Mesenchymal stem cell (in vitro differentiated cells and primary cell): Measurements from ENCODE around the gene MCRIP2.
A peak's percentile ranks its signal among the peaks of the same experiment; 100 is the strongest.

Source experiments
- DNase-seq: peaks from one replicate; pipeline ENCODE4 v3.0.0-alpha.2; 2013
- H2AFZ ChIP-seq: one replicate; pipeline ENCODE4 v1.6.1; 2013; ENCODE audit warnings: low read depth, mild to moderate bottlenecking, control low read depth, inconsistent platforms, low read length, moderate library complexity
- H2AK5ac ChIP-seq: 2 replicates; pipeline ENCODE4 v1.6.1; 2013; ENCODE audit warnings: low read length, moderate library complexity, mild to moderate bottlenecking, inconsistent platforms; ENCODE audit not compliant: severe bottlenecking
- H2BK120ac ChIP-seq: one replicate; pipeline ENCODE4 v1.6.1; 2013; ENCODE audit warnings: low read depth, mild to moderate bottlenecking, inconsistent platforms, low read length, moderate library complexity
- H2BK12ac ChIP-seq, 2 experiments: one replicate each; pipeline ENCODE4 v1.6.1; 2013; ENCODE audit warnings: inconsistent platforms in 2 of 2, low read length in 2 of 2, mild to moderate bottlenecking in 2 of 2, moderate library complexity in 2 of 2, control low read depth in 1 of 2
- H2BK15ac ChIP-seq: one replicate; pipeline ENCODE4 v1.6.1; 2013; ENCODE audit warnings: mild to moderate bottlenecking, low read depth, inconsistent platforms; ENCODE audit not compliant: poor library complexity, severe bottlenecking
- H2BK5ac ChIP-seq: 2 replicates; pipeline ENCODE4 v1.6.1; 2013; ENCODE audit warnings: low read depth, mild to moderate bottlenecking, low read length, control low read depth, inconsistent platforms; ENCODE audit not compliant: poor library complexity, severe bottlenecking
- H3K14ac ChIP-seq, 2 experiments: one replicate each; pipeline ENCODE4 v1.6.1; 2013; ENCODE audit warnings: inconsistent platforms in 2 of 2, low read length in 2 of 2, control low read depth in 1 of 2, mild to moderate bottlenecking in 1 of 2, moderate library complexity in 1 of 2
- H3K18ac ChIP-seq, 2 experiments: one replicate each; pipeline ENCODE4 v1.6.1; 2013; ENCODE audit warnings: inconsistent platforms in 2 of 2, low read length in 2 of 2, control low read depth in 1 of 2, low read depth in 1 of 2, mild to moderate bottlenecking in 1 of 2
- H3K23ac ChIP-seq, 2 experiments: one replicate each; pipeline ENCODE4 v1.6.1; 2013; ENCODE audit warnings: inconsistent platforms in 2 of 2, low read length in 2 of 2, mild to moderate bottlenecking in 2 of 2, moderate library complexity in 2 of 2, control low read depth in 1 of 2
- H3K27ac ChIP-seq: 2 replicates; pipeline ENCODE4 v1.5.1; 2013; ENCODE audit warnings: mild to moderate bottlenecking, moderate library complexity, low read length, control low read depth, inconsistent platforms; ENCODE audit not compliant: poor library complexity, severe bottlenecking
- H3K27me3 ChIP-seq, 2 experiments: 2 replicates each; pipeline versions ENCODE4 v1.6.1 to v1.7.0; 2013; ENCODE audit warnings: low read length in 2 of 2, mild to moderate bottlenecking in 2 of 2, moderate library complexity in 2 of 2, control low read depth in 1 of 2, inconsistent platforms in 1 of 2; ENCODE audit not compliant: control insufficient read depth in 1 of 2, insufficient read depth in 1 of 2
- H3K36me3 ChIP-seq, 2 experiments: 2 replicates each; pipeline versions ENCODE4 v1.6.1 to v1.7.0; 2013; ENCODE audit warnings: low read length in 2 of 2, control low read depth in 1 of 2, inconsistent platforms in 1 of 2, low read depth in 1 of 2, mild to moderate bottlenecking in 1 of 2; ENCODE audit not compliant: insufficient read depth in 2 of 2, control insufficient read depth in 1 of 2
- H3K4ac ChIP-seq, 2 experiments: one replicate each; pipeline ENCODE4 v1.6.1; 2013; ENCODE audit warnings: inconsistent platforms in 2 of 2, low read length in 2 of 2, mild to moderate bottlenecking in 2 of 2, moderate library complexity in 2 of 2, control low read depth in 1 of 2, low read depth in 1 of 2
- H3K4me1 ChIP-seq: 2 replicates; pipeline ENCODE4 v1.6.1; 2013; ENCODE audit warnings: low read depth, low read length, control low read depth; ENCODE audit not compliant: control insufficient read depth, insufficient read depth
- H3K4me2 ChIP-seq: 2 replicates; pipeline ENCODE4 v1.6.1; 2013; ENCODE audit warnings: low read length, mild to moderate bottlenecking, inconsistent platforms; ENCODE audit not compliant: poor library complexity, severe bottlenecking
- H3K4me3 ChIP-seq, 2 experiments: 2 replicates each; pipeline versions ENCODE4 v1.5.1 to v1.7.0; 2013; ENCODE audit warnings: low read length in 2 of 2, mild to moderate bottlenecking in 2 of 2, control low read depth in 1 of 2, low read depth in 1 of 2; ENCODE audit not compliant: insufficient read depth in 1 of 2
- H3K79me1 ChIP-seq: replicated peaks from 2 replicates; pipeline ENCODE4 v1.6.1; 2013; ENCODE audit warnings: mild to moderate bottlenecking, control low read depth, low read length, inconsistent platforms; ENCODE audit not compliant: poor library complexity, severe bottlenecking
- H3K9ac ChIP-seq: 2 replicates; pipeline ENCODE4 v1.7.0; 2013; ENCODE audit warnings: mild to moderate bottlenecking, low read length, moderate library complexity
- H3K9me3 ChIP-seq: 2 replicates; pipeline ENCODE4 v1.7.0; 2013; ENCODE audit warnings: mild to moderate bottlenecking, low read length; ENCODE audit not compliant: control insufficient read depth
- H4K8ac ChIP-seq: one replicate; pipeline ENCODE4 v1.6.1; 2013; ENCODE audit warnings: inconsistent platforms, mild to moderate bottlenecking, low read length, moderate library complexity
- H4K91ac ChIP-seq: one replicate; pipeline ENCODE4 v1.6.1; 2013; ENCODE audit warnings: mild to moderate bottlenecking, low read length, inconsistent platforms
- WGBS: methylation state at CpG from one replicate; pipeline ENCODE4 v1.1.7; 2013; ENCODE audit warnings: mixed read lengths; 5-methylcytosine and 5-hydroxymethylcytosine counted together

The MCRIP2 gene

DNA sequence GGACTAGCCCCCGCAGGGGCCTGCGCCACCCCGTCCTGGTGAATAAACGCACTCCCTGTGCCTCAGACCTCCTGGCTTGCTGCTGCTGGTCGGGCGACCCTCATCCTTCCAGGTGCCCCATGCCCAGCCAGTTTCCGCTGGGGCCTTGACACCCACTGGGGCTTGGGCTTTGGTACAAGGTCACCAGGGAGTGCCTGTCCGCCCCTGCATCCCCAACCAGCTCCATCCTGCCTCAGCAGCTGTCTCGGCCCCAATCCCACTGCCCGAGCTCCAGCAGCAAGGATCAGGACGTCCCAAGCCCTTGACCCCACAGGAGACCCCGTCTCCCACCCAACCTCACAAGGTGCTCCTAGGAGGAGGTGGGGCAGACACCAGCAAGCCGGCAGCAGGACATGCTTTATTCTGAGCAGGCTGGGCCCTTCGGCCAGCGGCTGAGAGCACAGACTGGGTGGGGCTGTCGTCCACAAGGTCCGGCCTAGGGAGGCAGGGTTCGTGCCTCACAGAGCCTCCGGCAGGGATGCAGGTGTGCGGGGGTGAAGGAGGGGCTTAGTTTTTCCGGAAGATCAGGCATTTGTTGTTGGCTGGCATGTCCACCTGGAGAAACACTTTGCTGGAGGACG is 7.5 kb upstream of the MCRIP2 start:
- H3K36me3 ChIP-seq: peaks cover 3 to 36% of the 10 kb centered on the region in 2 experiments
- no peak overlapping the region for H2AK5ac ChIP-seq
- no peaks in the 10 kb centered on the region for H3K27me3 ChIP-seq
- no peak overlapping the region for H2BK120ac ChIP-seq
- no peak overlapping the region for H4K8ac ChIP-seq
- no peak overlapping the region for H3K14ac ChIP-seq
- H3K23ac ChIP-seq: no peak overlapping the region
- peaks cover 19% of the 10 kb centered on the region for H3K79me1 ChIP-seq
- 91% methylated on average over 19 of the region's 22 CpGs for WGBS
- H3K4ac ChIP-seq: no peak overlapping the region
- H4K91ac ChIP-seq: no peak overlapping the region
- H2BK5ac ChIP-seq: no peak overlapping the region
- no peak overlapping the region for H3K4me2 ChIP-seq
- H3K9me3 ChIP-seq: no peaks in the 10 kb centered on the region
- DNase-seq: no peak
- no peak overlapping the region for H2BK12ac ChIP-seq
- H3K27ac ChIP-seq: no peak overlapping the region
- H3K4me3 ChIP-seq: no peak overlapping the region
- H3K4me1 ChIP-seq: peaks cover 51% of the 10 kb centered on the region
- no peak overlapping the region for H2BK15ac ChIP-seq
- no peak overlapping the region for H3K18ac ChIP-seq
- H3K9ac ChIP-seq: no peak overlapping the region
- no peak overlapping the region for H2AFZ ChIP-seq

- Histone ChIP-seq H3K27me3 (no peaks in the 10 kb centered on the region), H3K4ac (no peak overlapping the region), H2BK12ac (no peak overlapping the region), H4K91ac (peak overlapping the region; percentile 39), H3K23ac (no peak overlapping the region), H2BK15ac (no peak overlapping the region), H3K4me3 (peak overlapping the region in 1 of 2 experiments; percentile 81), H3K27ac (no peak overlapping the region), H2BK120ac (no peak overlapping the region), H4K8ac (peak overlapping the region; percentile 8), H3K9me3 (no peaks in the 10 kb centered on the region), H3K4me1 (peaks cover 43% of the 10 kb centered on the region), H2BK5ac (no peak overlapping the region), H3K79me1 (peaks cover 19% of the 10 kb centered on the region), H3K4me2 (no peak overlapping the region), H3K36me3 (peaks cover 3 to 33% of the 10 kb centered on the region in 2 experiments), H3K14ac (no peak overlapping the region), H2AFZ (no peak overlapping the region), H3K9ac (peak overlapping the region; percentile 91), H3K18ac (no peak overlapping the region), H2AK5ac (no peak overlapping the region)
- 91% methylated on average over 7 of the region's 7 CpGs for WGBS
- DNase-seq: no peak
These were observed 6.6 kb upstream of the MCRIP2 start for GRCh38 chr16:634996-635395.

DNA sequence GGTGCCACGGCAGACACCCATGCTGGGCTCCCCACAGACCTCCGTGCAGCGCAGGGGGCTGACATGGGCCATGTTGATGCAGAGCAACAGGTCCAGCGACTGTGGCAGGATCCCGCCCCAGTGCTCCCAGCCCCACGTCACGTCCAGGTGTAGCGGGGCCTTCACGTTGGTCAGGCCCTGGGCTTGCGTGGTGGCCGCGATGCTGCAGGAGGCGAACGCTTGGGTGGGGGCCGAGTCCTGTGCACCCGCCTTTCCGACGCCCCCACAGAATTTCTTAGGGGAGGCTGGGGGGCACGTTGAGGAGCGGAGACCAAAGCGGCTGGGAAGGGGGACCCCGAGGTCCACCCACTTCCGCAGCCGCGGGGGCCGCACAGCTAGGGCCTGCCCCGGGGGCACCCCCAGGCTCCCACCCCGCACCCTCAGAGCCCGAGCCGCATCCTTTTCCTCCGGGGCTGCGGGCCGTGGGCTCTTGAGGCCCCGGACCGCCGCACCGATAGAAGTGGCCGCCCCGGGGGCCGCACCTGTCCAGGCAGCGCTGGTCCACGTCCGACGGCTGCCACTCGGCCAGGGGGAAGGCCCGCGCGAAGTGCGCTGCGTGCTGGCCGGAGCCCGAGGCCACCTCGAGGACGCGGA is 5.9 kb upstream of the MCRIP2 start:
- Histone ChIP-seq H3K36me3 (peaks cover 3 to 29% of the 10 kb centered on the region in 2 experiments), H3K14ac (peak overlapping the region in 1 of 2 experiments; percentile 95), H3K79me1 (peaks cover 19% of the 10 kb centered on the region), H4K91ac (peak overlapping the region; percentile 89), H2AFZ (peak overlapping the region; percentile 85), H3K9me3 (no peaks in the 10 kb centered on the region), H2BK5ac (no peak overlapping the region), H3K4ac (peak overlapping the region; percentile 32 to 35), H3K4me3 (peak overlapping the region; percentile 81 to 97), H2BK120ac (peak overlapping the region; percentile 15), H4K8ac (peak overlapping the region; percentile 91), H3K4me1 (peaks cover 39% of the 10 kb centered on the region), H3K27me3 (no peaks in the 10 kb centered on the region), H2AK5ac (no peak overlapping the region), H2BK15ac (no peak overlapping the region), H3K23ac (peak overlapping the region in 1 of 2 experiments; percentile 92), H3K18ac (peak overlapping the region; percentile 72 to 92), H3K27ac (no peak overlapping the region), H2BK12ac (peak overlapping the region in 1 of 2 experiments; percentile 73), H3K9ac (peak overlapping the region; percentile 91), H3K4me2 (peak overlapping the region; percentile 98)
- WGBS: 14% methylated on average over 48 of the region's 55 CpGs
- no peak for DNase-seq
